Transverse colon (tissue), 3 donors: Measurements from ENCODE around the gene SYTL5.

Experiments used
- CTCF ChIP-seq, 5 experiments: fragments of 200-600 bp in 3 of 5; fragments of 450-650 bp in 2 of 5; sonication (generic) in 3 of 5; IDR thresholded peaks; 1 replicate in 2 of 5; 2 replicates in 3 of 5; pipeline ENCODE4 v1.5.1; 2016 to 2017; ENCODE audit warnings: antibody characterized with exemption in 5 of 5, inconsistent platforms in 3 of 5, mild to moderate bottlenecking in 2 of 5, moderate library complexity in 1 of 5
- POLR2A ChIP-seq: fragments of 450-650 bp; IDR thresholded peaks from one replicate; pipeline ENCODE4 v1.6.1; 2016; ENCODE audit warnings: antibody characterized with exemption, mild to moderate bottlenecking, moderate library complexity

- no peak for TF ChIP-seq CTCF (IDR thresholded peaks at IDR 0.05)
- TF ChIP-seq POLR2A: no peak
Measured at GRCh38 chrX:38066934-38067333, 60.6 kb downstream of the SYTL5 start.
